Transverse colon (tissue), 4 donors: ENCODE measurements around the gene PCGF2. TPM values are rescaled to one million over a fixed set of nuclear protein-coding genes. Genes with fewer than 3 reads are reported as not detected.
A peak's percentile ranks its signal among the peaks of the same experiment; 100 is the strongest.
"Not testable (repeated sequence)": the region's sequence is repeated elsewhere in the genome, so short reads cannot be mapped to it uniquely, and the experiment has no call there.

Experiments
- DNase-seq: peaks from one replicate; pipeline ENCODE4 v3.0.0-alpha.2; 2019
- H3K27ac ChIP-seq, 4 donors: fragments of 200-600 bp; sonication (generic); 2 replicates each; pipeline ENCODE4 v1.5.1; 2016 to 2018; ENCODE audit warnings: inconsistent platforms in 4 of 4
- H3K27me3 ChIP-seq: fragments of 200-600 bp; sonication (generic); 2 replicates; pipeline ENCODE4 v1.5.1; 2017; ENCODE audit warnings: inconsistent platforms
- H3K36me3 ChIP-seq, 4 donors: fragments of 200-600 bp; sonication (generic); 2 replicates each; pipeline ENCODE4 v1.5.1; 2017 to 2019; ENCODE audit warnings: inconsistent platforms in 4 of 4
- H3K4me1 ChIP-seq, 4 donors: fragments of 200-600 bp; sonication (generic); 2 replicates each; pipeline ENCODE4 v1.5.1; 2017 to 2020; ENCODE audit warnings: inconsistent platforms in 4 of 4
- H3K4me3 ChIP-seq, 4 donors: fragments of 200-600 bp; sonication (generic); 1 replicate in 1 of 4; 2 replicates in 3 of 4; pipeline versions ENCODE4 v1.5.1 to v1.6.1; 2017 to 2019; ENCODE audit warnings: inconsistent platforms in 4 of 4
- H3K9me3 ChIP-seq, 2 donors: fragments of 200-600 bp; sonication (generic); 2 replicates each; pipeline ENCODE4 v1.5.1; 2017 to 2019; ENCODE audit warnings: inconsistent platforms in 2 of 2
- CTCF ChIP-seq, 5 experiments: fragments of 200-600 bp in 3 of 5; fragments of 450-650 bp in 2 of 5; sonication (generic) in 3 of 5; IDR thresholded peaks; 1 replicate in 2 of 5; 2 replicates in 3 of 5; pipeline ENCODE4 v1.5.1; 2016 to 2017; ENCODE audit warnings: antibody characterized with exemption in 5 of 5, inconsistent platforms in 3 of 5, mild to moderate bottlenecking in 2 of 5, moderate library complexity in 1 of 5
- EP300 ChIP-seq: sonication (generic); formaldehyde crosslinking; IDR thresholded peaks from one replicate; pipeline ENCODE4 v1.6.1; 2017; ENCODE audit warnings: antibody characterized with exemption, low read depth
- POLR2A ChIP-seq: fragments of 450-650 bp; IDR thresholded peaks from one replicate; pipeline ENCODE4 v1.6.1; 2016; ENCODE audit warnings: antibody characterized with exemption, mild to moderate bottlenecking, moderate library complexity
- POLR2AphosphoS5 ChIP-seq, 3 donors: sonication (generic); formaldehyde crosslinking; IDR thresholded peaks; one replicate each; pipeline ENCODE4 v1.6.1; 2016; ENCODE audit warnings: antibody characterized with exemption in 3 of 3
- WGBS, 2 donors: methylation state at CpG; one replicate each; pipeline ENCODE4 v1.1.5; 2018; ENCODE audit warnings: low coverage in 1 of 2; 5-methylcytosine and 5-hydroxymethylcytosine counted together
- in situ Hi-C, 4 donors: fragments of 200-750 bp; cut with MboI; loops; one replicate each; pipeline versions ENCODE4 v1.15.0 to v1.15.1; 2017; ENCODE audit warnings: low sequenced_read_pairs in 3 of 4, low pct_ligation_motif_present in 1 of 4, low pct_unique_long_range_greater_than_20kb in 1 of 4
- intact Hi-C: fragments of 100-400 bp; cut with DNase I; formaldehyde crosslinking; loops from one replicate; pipeline ENCODE4 v1.15.1; 2023; ENCODE audit warnings: low total_unique reads
- total RNA-seq, 4 donors: library from RNA; depleted of rRNA; stranded (reverse); fragments of >200 nt; gene quantifications; one replicate each; pipeline ENCODE4 v1.1.0, GENCODE V29; 2016

PCGF2 gene
- total RNA-seq, 4 donors from 2014 or later = 9.1 to 41.9 (median 12.2) TPM

- H3K4me3 ChIP-seq = peak overlapping the region; percentile 62 to 90 (median 75)
- TF ChIP-seq POLR2AphosphoS5 (IDR thresholded peaks at IDR 0.05) (no peak), POLR2A (no peak), EP300 (no peak), CTCF (IDR thresholded peaks at IDR 0.05) (no peak)
- no peak for DNase-seq
- no peaks in the 10 kb centered on the region for H3K9me3 ChIP-seq
- intact Hi-C loops = no loop called here
- no peaks in the 10 kb centered on the region for H3K36me3 ChIP-seq
- WGBS, 2 donors = 25 to 31% methylated on average over 10 to 14 of the region's 14 CpGs
- peak overlapping the region; percentile 94 to 98 (median 96) for H3K27ac ChIP-seq
- in situ Hi-C loops = no loop called here
- H3K27me3 ChIP-seq = no peaks in the 10 kb centered on the region
- H3K4me1 ChIP-seq = peaks cover 25 to 87% (median 47%) of the 10 kb centered on the region in 4 donors
Observed at GRCh38 chr17:38729368-38729885, 18.7 kb downstream of the PCGF2 start.

GRCh38 chr17:38728290-38728831 is 19.8 kb downstream of the PCGF2 start:
- peak overlapping the region; percentile 45 to 98 (median 95) for H3K27ac ChIP-seq
- H3K4me1 ChIP-seq = peaks cover 25 to 81% (median 52%) of the 10 kb centered on the region in 4 donors
- H3K36me3 ChIP-seq = no peaks in the 10 kb centered on the region
- no peak overlapping the region for H3K4me3 ChIP-seq
- no peaks in the 10 kb centered on the region for H3K27me3 ChIP-seq
- TF ChIP-seq POLR2A = no peak
- no peak for TF ChIP-seq CTCF (IDR thresholded peaks at IDR 0.05)
- TF ChIP-seq POLR2AphosphoS5 (IDR thresholded peaks at IDR 0.05) = no peak
- in situ Hi-C loops (no loop called here), intact Hi-C loops (no loop called here)
- WGBS, 2 donors = 81% methylated on average over 8 of the region's 8 CpGs; no CpG with 5 or more reads in 1 of the 2 donors
- peak; percentile 52 for DNase-seq
- H3K9me3 ChIP-seq = no peaks in the 10 kb centered on the region

GRCh38 chr17:38727736-38728135 is 20.4 kb downstream of the PCGF2 start:
- Histone ChIP-seq H3K36me3 (no peaks in the 10 kb centered on the region), H3K9me3 (no peaks in the 10 kb centered on the region), H3K27ac (peak overlapping the region; percentile 13 to 45 (median 38)), H3K4me1 (peaks cover 25 to 75% (median 49%) of the 10 kb centered on the region in 4 donors), H3K4me3 (no peak overlapping the region), H3K27me3 (no peaks in the 10 kb centered on the region)
- intact Hi-C loops (no loop called here), in situ Hi-C loops (no loop called here)
- TF ChIP-seq POLR2AphosphoS5 (IDR thresholded peaks at IDR 0.05) (no peak), POLR2A (no peak), CTCF (IDR thresholded peaks at IDR 0.05) (no peak), EP300 (no peak)
- 72 to 78% methylated on average over 3 to 5 of the region's 5 CpGs for WGBS, 2 donors
- DNase-seq = no peak

- DNase-seq = peak; percentile 84
- H3K4me1 ChIP-seq = peaks cover 12 to 60% (median 33%) of the 10 kb centered on the region in 4 donors
- H3K27ac ChIP-seq = peak overlapping the region; percentile 17 to 51 (median 46)
- H3K4me3 ChIP-seq, H3K9me3 ChIP-seq, H3K27me3 ChIP-seq, in situ Hi-C loops, H3K36me3 ChIP-seq, intact Hi-C loops: not testable (repeated sequence)
- WGBS, 2 donors = 30% methylated on average over 8 of the region's 8 CpGs; no CpG with 5 or more reads in 1 of the 2 donors
Observed at GRCh38 chr17:38726145-38726544, 22.0 kb downstream of the PCGF2 start.
